ENCODE results near the gene P2RY2.

DNA sequence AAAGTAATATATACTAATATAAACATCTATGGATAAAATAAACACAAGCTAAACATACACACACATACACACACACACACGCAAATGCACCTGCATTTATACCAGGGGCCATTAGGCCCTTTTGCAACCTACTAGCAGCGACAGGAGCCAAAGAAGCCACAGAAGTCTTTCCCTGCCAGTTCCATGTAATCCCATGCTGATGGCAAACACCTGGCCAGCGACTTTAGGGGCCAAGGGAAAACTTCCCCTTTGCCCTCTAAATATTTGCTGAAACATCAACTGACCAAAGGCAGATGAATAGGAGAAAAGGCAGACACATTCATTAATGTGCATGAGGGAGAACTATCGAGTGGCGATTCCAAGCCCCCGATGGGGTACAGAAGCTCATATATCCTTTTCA is 14.8 kb upstream of the P2RY2 start:
- no peak for TF ChIP-seq EZH2 (IDR thresholded peaks at IDR 0.05; ENCODE audit: borderline replicate concordance, low read depth, low read length)
- TF ChIP-seq, protein P1, sequence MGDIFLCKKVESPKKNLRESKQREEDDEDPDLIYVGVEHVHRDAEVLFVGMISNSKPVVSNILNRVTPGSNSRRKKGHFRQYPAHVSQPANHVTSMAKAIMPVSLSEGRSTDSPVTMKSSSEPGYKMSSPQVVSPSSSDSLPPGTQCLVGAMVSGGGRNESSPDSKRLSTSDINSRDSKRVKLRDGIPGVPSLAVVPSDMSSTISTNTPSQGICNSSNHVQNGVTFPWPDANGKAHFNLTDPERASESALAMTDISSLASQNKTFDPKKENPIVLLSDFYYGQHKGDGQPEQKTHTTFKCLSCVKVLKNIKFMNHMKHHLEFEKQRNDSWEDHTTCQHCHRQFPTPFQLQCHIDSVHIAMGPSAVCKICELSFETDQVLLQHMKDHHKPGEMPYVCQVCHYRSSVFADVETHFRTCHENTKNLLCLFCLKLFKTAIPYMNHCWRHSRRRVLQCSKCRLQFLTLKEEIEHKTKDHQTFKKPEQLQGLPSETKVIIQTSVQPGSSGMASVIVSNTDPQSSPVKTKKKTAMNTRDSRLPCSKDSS (IDR thresholded peaks at IDR 0.05; ENCODE audit: low read depth, partially characterized antibody): no peak
- TF ChIP-seq RCOR1 (IDR thresholded peaks at IDR 0.05; ENCODE audit: borderline replicate concordance in 1 of 2, low read depth in 2 of 2, low read length in 2 of 2): no peak
- TF ChIP-seq CEBPB (tag; IDR thresholded peaks at IDR 0.05): no peak
- TF ChIP-seq KLF16 (IDR thresholded peaks at IDR 0.05): no peak

All from K562 (cell line).